Amniotic stem cell (primary cell): ENCODE measurements around the gene CELF5.
"Not testable (repeated sequence)": the region's sequence is repeated elsewhere in the genome, so short reads cannot be mapped to it uniquely, and the experiment has no call there.

Experiments used
- DNase-seq: peaks from one replicate; lab custom pipeline; 2025; lab: John Stamatoyannopoulos, UW

CELF5 gene

DNA sequence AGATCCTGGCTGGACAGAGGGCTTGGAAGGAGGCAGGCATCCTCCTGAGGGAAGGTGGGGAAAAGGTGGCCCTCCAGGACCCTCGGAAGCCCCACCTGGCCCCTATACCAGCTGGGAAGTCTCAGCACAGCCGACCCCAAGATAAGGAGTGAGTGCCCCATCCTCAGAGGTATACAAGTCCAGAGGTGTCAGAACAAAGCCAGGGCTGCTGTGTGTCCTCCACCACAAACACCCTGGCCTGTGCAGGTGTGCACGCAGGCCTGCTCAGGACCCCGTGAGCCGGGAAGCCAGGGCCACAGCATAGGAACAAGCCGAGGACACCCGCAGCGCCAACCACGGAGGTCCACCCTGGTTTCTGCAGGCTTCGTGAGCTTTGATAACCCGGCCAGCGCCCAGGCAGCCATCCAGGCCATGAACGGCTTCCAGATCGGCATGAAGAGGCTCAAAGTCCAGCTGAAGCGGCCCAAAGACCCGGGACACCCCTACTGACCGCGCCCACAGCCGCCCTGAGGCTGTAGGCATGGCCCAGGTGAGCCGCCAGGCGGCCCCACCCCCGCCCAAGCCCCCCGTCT lies 68.6 kb downstream of the CELF5 start:
- no peak for DNase-seq

DNA sequence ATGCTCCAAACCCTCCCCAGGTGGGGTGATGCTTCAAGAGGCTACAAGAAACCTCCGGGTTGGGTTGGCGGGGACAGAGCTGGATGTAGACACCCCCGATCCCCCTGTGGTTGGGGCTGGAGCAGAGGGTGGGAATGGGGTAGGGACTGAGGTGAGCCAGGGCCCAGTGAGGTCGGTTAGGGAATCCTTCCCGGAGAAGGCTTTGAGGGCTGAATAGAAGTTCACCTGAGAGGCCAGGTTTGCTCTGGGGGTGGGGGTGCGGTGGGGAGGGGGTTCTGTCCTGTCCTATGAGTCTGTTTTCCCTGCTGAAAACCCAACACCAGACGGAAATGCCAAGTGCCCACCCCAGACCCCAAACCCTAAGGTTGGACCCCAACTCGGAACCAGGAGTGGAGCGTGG lies 69.1 kb downstream of the CELF5 start:
- DNase-seq: no peak

DNA sequence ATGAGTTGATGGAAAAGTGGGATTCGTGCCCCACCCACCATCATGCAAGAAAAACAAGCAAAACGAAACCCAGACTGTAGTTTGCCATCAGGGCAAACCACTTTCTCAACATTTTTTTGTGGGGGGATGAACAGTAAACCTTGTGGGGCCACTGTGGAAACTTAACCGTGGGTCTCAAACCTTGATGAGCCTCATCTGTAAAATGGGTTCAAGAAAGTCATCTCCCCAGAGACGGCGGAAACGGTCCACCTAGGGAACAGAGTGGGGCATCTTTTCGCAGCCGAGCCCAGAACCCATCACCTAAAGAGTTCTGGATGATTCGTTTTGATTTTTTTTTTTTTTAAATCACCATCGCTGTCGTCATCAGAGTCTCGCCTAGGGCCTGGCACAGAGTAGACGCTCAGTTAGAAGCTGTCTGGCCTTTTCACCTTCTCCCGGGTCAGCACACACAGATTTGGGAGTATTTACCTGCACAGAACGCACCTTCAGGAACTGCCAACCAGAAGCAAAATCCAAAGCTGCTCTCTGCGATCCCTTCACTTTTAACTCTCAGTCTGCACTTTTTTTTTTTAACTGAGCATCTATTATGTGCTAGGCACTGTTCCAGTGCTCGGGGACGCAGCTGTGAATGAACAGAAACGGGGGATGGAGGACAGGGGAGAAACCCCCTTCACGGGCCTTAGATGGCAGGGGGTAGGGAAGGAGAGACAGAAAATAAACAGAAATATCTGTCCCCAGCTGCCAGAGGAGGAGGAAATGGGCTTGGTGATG lies 69.8 kb downstream of the CELF5 start:
- DNase-seq: no peak

DNA sequence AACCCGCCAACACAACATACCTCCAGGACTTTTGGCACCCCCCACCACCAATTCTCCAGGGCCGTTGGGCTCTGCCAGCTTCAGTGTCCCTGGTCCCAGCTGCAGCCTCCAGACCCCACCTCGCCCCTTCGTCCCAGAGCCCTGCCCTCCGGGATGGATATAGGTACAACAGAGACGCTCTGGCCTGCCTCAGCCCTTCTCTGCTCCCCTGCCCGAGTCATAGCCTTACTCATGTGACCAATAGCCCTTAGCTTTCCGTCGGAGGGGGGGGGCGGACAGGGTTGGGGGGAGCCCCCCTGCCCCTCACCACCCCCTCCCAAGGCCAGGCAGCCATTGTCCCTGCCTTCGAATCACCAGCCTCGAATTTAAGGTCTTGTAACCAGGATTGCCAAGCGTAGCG lies 71.1 kb downstream of the CELF5 start:
- DNase-seq: no peak

DNA sequence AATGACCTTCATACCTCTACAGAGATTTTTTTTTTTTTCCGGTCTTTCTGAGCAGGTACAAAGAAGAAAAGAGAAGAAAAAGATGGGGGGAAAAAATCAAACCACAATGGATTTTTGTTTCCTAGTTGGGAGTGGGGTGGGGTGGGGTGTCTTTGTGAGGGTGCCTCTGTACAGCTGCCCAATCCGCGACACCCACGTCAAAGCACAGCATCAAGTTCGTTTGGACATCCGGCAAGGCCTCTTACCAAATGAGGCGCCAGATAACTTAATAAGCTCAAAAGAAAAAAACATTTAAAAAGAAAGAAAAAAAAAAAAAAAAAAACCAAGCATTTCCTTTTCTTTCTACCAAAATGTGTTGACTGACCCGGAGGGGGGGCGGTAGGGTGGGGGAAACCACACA lies 71.6 kb downstream of the CELF5 start:
- no peak for DNase-seq

DNA sequence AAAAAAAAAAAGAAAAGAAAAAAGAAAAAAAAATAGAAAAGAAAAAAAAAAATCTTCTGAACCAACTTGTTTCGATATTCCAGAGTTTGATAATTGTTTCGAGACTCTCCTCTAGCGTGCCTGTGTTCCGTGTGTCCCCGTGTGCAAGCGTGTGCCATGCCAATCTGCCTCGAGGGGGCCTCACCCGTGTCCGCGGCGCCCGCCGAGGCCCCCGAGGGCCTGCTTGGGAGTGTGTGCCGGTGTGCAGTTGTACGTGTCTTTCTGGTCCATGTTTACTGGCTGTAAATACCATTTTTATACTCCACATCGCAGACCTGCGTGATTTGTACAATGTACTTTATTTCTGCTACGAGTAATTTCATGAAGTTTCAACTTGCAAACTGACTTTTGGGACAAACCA lies 72.0 kb downstream of the CELF5 start:
- DNase-seq: no peak

DNA sequence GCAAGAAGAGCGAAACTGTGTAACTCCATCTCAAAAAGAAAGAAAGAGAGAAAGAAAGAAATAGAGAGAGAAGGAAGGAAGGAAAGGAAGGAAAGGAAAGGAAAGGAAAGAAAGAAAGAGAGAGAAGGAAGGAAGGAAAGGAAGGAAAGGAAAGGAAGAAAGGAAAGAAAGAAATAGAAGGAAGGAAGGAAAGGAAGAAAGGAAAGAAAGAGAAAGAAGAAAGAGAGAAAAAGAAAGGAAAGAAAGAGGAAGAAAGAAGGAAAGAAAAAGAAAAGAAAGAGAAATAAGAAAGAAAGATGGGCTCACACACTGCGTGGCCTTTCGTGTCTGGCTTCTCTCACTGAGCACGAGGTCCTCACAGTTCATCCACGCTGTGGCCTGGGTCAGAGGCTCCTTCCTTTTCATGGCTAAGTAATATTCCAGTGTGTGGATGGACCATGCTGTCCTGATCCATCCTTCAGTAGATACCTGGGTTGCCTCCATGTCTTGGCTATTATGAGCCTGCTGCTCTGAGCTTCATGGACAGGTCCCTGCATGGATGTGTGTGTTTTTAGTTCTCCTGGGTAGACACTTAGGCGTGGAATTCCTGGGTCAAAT lies 74.5 kb downstream of the CELF5 start:
- no peak for DNase-seq

DNA sequence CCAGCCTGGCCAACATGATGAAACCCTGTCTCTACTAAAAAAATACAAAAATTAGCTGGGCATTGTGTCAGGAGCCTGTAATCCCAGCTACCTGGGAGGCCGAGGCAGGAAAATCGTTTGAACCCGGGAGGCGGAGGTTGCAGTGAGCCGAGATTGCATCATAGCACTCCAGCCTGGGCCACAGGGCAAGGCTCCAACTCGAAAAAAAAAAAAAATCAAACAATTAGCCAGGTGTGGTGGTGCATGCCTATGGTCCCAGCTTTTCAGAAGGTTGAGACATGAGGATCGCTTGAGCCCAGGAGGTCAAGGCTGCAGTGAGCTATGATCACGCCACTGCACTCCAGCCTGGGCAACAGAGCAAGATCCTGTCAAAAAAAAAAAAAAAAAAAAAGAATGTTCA lies 76.1 kb downstream of the CELF5 start:
- DNase-seq: not testable (repeated sequence)

DNA sequence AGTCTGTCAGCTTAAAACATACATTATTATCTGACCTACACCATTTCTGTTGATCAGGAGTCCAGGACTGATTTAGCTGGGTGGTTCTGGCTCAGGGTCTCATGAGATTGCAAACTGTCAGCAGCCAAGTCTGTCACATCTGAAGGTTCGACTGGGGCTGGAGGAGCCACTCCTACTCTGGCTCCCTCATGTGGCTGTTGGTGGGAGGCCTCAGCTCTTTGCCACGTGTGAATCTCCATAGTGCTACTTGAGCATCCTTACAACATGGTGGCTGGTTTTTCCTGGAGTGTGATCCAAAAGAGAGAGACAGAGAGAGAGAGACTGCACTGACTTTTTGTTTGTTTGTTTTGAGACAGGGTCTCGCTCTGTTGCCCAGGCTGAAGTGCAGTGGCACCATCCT lies 78.3 kb downstream of the CELF5 start:
- no peak for DNase-seq

DNA sequence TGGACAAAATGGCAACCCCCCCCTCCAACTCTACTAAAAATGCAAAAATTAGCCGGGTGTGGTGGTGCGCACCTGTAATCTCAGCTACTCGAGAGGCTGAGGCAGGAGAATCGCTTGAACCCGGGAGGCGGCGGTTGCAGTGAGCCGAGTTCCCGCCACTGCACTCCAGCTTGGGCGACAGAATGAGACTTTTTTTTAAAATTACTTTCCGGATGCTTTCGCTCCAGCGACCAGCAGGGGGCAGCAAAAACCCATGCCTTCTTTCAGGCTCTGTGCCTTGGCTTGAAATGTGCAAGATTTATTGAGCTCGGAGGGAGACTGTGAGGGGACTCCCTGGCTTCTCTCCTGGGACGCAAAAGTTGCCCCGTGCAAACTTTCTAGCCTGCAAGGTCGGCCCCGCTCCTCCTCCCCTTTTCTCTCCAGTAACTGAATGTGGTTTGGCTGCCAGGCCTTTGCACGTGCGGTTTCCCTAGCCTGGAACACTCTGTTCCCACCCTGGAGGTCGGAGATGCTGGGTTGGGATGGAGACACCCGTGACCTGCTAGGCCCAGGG lies 80.5 kb downstream of the CELF5 start:
- DNase-seq: no peak

DNA sequence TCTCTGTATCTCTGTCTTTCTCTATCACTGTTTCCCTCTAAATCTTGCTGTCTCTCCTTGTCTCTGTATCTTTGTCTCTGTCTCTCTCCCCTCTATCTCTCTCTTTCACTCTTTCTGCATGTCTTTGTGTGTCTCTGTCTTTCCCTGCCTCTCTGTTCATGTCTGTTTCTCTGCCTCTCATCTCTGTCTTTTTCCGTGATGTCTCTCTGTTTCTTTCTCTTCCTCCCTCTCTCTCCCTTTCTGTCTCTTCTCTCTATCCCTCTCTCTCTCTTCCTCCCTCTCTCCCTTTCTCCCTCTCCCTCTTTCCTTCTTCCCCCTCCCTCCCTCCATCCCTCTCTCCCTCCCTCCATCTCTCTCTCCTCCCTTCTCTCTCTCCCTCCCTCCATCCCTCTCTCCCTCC lies 85.3 kb downstream of the CELF5 start:
- no peak for DNase-seq

DNA sequence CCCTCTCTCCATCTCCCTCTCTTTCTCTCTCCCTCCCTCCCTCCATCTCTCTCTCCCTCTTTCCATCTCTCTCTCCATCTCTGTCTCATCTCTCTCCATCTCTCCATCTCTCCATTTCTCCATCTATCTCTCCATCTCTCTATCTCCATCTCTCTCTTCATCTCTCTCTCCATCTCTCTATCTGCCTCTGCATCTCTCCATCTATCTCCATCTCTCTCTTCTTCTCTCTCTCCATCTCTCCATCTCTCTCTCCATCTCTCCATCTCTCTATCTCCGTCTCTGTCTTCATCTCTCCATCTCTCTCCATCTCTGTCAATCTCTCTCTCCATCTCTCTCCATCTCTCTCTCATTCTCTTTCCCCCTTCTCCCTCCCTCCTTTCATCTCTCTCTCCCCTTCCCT lies 85.8 kb downstream of the CELF5 start:
- no peak for DNase-seq

DNA sequence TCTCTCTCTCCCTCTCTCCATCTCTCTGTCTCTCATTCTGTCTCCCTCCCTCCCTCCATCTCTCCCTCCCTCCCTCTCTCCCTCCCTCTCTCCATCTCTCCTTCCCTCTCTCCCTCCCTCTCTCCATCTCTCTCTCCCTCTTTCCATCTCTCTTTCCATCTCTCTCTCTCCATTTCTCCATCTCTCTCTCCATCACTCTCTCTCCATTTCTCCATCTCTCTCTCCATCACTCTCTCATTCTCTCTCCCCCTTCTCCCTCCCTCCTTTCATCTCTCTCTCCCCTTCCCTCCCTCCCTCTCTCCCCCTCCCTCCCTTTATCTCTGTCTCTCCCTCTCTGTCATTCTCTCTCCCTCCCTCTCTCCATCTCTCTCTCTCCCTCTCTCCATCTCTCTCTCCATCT lies 86.2 kb downstream of the CELF5 start:
- DNase-seq: no peak

DNA sequence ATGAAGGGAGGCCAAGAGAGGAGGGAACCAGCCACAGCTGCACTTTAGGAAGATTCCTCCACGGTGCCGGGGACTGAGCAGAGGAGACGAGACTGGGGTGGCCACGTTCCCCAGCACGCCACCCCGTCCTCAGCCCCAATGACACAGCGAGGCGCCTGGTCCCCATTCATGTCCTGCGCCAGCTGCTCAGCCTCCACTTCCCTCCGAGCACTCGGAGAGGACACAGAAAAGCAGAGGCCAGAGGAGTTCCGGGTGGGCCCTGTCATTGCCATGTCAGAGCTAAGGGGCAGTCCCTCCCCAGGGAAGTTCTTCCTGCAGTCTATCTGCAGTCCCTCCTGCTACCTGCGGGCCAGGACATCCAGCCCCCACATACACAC lies 88.7 kb downstream of the CELF5 start:
- no peak for DNase-seq

DNA sequence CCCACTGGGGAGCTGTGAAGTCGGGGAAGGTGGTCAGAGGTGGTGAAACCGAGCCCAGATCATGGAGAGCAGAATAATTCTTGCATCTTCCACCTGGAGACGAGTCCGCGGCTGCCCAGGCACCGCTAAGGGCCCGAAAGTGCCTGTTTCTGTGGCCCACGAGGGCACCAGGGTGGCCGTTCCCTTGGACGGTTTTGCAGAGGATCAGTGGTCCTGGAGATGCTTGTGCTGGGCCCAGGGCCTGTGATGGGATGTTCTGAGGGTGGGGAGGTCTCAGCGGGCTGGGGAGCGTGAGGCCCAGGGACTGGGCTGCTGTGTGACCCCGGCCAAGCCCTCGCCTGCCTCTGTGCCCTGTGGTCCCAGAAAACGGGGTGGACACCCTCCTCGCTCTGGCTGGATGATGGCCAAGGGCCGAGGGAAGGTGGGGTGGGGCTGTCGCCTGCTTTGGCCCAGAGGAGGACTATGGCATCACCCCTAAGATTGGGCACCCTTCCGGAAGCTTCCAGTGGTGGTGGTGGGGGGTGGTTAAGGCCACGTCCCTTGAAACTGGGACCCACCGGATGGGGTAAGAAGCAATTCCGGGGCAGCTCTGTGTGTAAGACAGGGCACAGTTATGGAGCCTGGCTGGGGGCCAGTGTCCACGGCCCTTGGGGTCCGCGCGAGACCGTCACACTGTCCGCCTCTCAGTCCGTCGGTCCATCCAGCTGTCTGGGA lies 90.7 kb downstream of the CELF5 start:
- no peak for DNase-seq

DNA sequence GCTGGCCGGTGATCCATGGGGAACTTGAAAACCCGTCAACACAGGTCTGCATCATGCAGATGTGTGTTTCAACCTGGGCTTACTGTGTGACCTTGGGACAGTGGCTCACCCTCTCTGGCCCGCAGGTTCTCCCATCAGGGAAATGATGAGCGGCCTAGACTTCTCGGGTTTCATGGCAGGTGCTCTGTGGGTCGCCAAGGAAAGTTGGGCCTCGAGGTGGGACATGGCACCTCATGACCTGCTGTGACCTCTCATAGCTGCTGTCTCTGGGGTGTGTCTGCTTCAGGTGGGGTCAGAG lies 91.2 kb downstream of the CELF5 start:
- DNase-seq: no peak

DNA sequence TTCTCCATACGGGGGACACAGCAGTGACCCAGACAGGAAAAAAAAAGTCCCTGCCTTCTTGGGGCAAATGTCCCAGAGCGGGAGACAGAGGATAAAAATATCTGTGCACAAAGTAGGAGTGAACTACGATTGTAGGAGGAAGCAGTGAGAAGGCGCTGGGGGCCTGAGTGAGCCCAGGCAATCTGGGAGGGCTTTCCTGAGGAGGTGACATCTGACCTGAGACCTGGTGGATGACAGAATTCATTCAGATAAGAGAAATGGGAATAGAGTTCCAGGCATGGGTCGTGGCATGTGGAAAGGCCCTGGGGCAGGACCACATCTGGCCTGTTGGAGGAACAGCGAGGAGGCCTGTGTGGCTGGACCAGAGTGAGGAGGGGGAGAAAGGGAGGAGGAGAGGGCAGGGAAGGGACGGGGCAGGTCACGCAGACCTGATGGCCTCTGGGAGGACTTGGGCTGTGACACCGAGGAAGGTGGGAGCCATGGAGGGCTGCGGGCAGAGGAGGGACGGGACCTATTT lies 91.7 kb downstream of the CELF5 start:
- DNase-seq: no peak

DNA sequence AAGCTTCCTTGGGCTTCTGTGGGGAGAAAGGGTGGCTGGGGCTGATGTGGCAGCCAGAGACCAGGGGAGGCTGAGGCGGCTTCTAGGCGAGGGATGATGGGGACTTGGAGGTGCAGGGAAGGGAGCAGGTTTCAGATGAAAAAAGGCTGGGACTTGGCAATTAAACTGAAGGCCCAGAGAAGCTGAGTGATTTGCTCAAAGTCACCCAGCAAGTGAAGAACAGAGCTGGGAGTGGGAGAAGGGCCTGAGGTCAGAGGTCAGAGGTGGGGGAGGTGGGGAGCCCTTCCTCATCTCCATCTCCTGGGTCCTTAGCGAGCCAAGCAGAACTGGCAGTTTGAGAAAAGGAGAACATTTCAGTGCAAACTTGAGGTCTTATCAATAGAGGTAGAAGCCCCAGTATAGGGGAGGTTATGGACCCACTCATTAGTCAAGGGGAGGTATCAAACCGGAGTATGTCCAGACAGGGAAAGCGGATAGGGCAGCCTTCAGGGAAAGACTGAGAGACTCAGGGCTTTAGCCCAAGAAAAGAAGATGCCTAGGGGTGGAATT lies 92.3 kb downstream of the CELF5 start:
- DNase-seq: no peak

DNA sequence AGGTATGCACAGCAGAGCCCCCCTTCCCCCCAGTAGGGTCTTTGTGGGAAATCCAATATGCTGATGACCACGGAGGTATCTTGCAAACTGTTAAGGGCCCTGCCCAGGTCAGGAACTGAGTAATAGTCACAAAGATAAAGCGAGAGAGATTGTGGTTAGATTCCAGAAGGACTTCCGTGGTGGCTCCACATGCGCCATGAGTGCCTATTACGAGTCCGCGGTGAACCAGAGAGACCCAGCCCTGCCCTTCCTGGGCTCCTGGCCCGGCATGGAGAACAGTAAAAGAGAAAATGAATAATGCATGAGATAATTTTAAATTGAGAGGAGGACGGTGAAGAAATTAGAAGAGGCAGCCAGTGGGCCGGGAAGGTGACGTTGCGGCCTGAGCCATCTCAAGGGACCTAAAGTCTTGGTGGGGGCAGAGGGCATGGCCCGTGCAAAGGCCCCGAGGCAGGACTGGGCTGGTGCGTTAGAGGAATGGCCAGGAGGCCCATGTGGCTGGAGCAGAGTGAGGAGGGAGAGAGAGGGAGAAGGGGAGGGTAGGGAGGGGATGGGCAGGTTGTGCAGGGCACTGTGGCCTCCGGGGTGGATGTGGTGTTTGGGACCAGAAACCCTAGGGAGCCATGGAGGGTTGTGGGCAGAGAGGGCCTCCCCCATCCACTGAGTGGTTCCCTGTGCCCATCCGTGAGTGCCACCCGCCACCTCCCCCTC lies 95.3 kb downstream of the CELF5 start:
- no peak for DNase-seq

DNA sequence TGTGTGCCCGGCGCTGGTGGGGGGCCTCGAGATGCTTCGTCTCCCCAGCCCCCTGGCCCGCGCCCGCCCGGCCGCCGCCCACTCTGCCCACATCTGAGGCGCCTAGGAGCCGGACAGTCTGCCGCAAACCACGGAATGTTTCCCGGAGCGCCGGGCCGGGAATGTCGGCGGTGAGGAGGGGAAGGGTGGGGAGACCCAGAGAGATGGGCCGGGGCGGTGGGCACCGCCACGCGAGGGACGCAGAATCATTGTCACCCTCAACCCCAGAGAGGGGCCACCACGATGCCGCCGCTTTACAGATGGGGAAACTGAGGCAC lies 95.9 kb downstream of the CELF5 start:
- DNase-seq: no peak

DNA sequence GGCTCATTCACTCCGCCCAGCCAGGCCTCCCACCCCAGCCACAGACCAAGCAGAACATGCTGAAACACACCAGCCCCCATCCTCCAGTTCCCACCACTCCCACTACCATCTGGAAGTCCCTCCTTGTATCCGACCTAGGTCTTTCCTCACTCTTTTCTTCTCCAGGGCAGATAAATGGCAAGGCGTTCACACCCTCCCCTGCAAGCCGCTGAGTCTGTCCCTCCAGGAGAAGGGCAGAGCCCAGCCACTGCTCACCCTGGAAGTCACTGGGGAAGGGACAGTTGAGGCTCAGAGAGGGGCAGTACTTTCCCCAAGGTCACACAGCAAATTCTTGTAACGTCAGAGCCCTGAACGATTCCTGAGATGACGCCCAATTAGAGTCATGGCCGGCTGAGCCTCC lies 96.4 kb downstream of the CELF5 start:
- no peak for DNase-seq

DNA sequence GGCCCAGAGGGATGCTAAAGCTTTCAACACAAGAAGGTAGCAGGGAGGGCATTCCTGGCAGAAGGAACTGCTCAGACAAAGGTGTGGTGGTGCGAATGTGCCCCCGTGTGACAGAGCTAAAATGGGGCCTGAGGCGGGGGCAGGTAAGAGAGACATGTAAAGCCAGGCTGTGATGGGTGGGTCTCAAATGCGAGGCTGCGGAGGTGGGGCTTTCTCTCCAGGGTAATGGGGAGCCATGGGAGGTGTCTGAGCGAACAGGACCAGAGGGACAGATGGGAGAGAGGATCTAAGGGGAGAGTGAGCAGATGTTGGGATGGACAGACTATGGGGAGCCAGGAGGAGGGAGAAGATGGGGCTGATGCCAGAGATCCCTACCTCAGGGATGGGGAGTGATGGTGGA lies 97.2 kb downstream of the CELF5 start:
- no peak for DNase-seq
